Stimulated activated CD4-positive, alpha-beta T cell treated with anti-CD3 and anti-CD28 coated beads, Interleukin-4, amount 100 ng/mL, for 24 hours (primary cell): ENCODE results near the gene PRKCQ.
A peak's percentile ranks its signal among the peaks of the same experiment; 100 is the strongest.
"Not testable (repeated sequence)": the region's sequence is repeated elsewhere in the genome, so short reads cannot be mapped to it uniquely, and the experiment has no call there.

Source experiments
- DNase-seq: peaks from one replicate; pipeline ENCODE4 v3.0.0-alpha.2; 2020

The PRKCQ gene

GRCh38 chr10:6593241-6593671 is 13.2 kb upstream of the PRKCQ start:
- DNase-seq, result peak; percentile 37

GRCh38 chr10:6592080-6592479 is 12.0 kb upstream of the PRKCQ start:
- DNase-seq, result no peak

- DNase-seq, result no peak
Measured at GRCh38 chr10:6591668-6592067, 11.6 kb upstream of the PRKCQ start.

- no peak for DNase-seq
Measured at GRCh38 chr10:6590100-6590499, 10.0 kb upstream of the PRKCQ start.

- DNase-seq, result no peak
Measured at GRCh38 chr10:6589287-6590094, 9.4 kb upstream of the PRKCQ start.

- DNase-seq, result no peak
Measured at GRCh38 chr10:6588845-6589244, 8.8 kb upstream of the PRKCQ start.

- no peak for DNase-seq
Measured at GRCh38 chr10:6588082-6588481, 8.0 kb upstream of the PRKCQ start.

- peak; percentile 28 for DNase-seq
Measured at GRCh38 chr10:6586501-6586900, 6.4 kb upstream of the PRKCQ start.

- DNase-seq, result peak; percentile 73
Measured at GRCh38 chr10:6583447-6583846, 3.4 kb upstream of the PRKCQ start.

- not testable (repeated sequence) for DNase-seq
Measured at GRCh38 chr10:6582913-6583312, 2.8 kb upstream of the PRKCQ start.

GRCh38 chr10:6582298-6582697 is 2.2 kb upstream of the PRKCQ start:
- no peak for DNase-seq

- DNase-seq, result peak; percentile 42
Measured at GRCh38 chr10:6581778-6582228, 1.7 kb upstream of the PRKCQ start.

GRCh38 chr10:6581223-6581622 is 1.1 kb upstream of the PRKCQ start:
- not testable (repeated sequence) for DNase-seq

GRCh38 chr10:6580279-6581029 is 378 bp upstream of the PRKCQ start:
- DNase-seq, result peak; percentile 87

GRCh38 chr10:6579183-6579903 is 733 bp downstream of the PRKCQ start:
- peak; percentile 46 for DNase-seq

- DNase-seq, result peak; percentile 26
Measured at GRCh38 chr10:6578795-6579182, 1.3 kb downstream of the PRKCQ start.

GRCh38 chr10:6578251-6578771 is 1.8 kb downstream of the PRKCQ start:
- peak; percentile 46 for DNase-seq

- DNase-seq, result peak; percentile 25
Measured at GRCh38 chr10:6576326-6576725, 3.8 kb downstream of the PRKCQ start.

- DNase-seq, result no peak
Measured at GRCh38 chr10:6574664-6575176, 5.4 kb downstream of the PRKCQ start.

- no peak for DNase-seq
Measured at GRCh38 chr10:6570893-6571292, 9.2 kb downstream of the PRKCQ start.

GRCh38 chr10:6569259-6569658 is 10.8 kb downstream of the PRKCQ start:
- DNase-seq, result no peak

GRCh38 chr10:6567884-6568283 is 12.2 kb downstream of the PRKCQ start:
- DNase-seq, result no peak

- DNase-seq, result no peak
Measured at GRCh38 chr10:6567203-6567703, 12.8 kb downstream of the PRKCQ start.
